ENCODE results near the gene ITPR3.

Gene ITPR3

DNA sequence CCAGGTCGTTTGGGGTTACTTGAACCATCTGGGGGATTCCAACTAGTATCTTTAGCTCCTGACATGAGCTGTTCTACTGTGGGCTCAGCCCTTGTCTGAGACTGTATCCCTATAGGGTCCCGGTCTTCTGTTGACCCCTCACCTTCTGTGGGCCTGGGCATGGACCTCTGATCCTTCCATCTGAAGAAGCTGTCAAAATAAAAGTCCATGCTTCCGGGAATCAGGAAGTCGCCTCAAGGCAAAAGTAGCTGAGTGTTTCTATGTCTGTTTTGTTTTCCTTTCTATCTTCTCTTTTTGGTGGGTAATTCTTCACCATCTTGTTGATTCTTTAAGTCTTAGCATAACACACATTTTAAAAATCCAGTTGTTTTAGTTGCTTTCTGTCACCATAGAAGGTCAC, 30.3 kb downstream of the ITPR3 start:
- Mint-ChIP-seq H3K9me3 (no peaks in the 10 kb centered on the region), H3K27me3 (no peaks in the 10 kb centered on the region), H3K4me3 (no peak overlapping the region), H3K27ac (no peak overlapping the region), H3K36me3 (peaks cover 22 to 40% of the 10 kb centered on the region in 2 donors), H3K4me1 (peaks cover 9 to 15% of the 10 kb centered on the region in 2 donors)
- DNase-seq = no peak
- ATAC-seq (replicated peaks) = no peak

DNA sequence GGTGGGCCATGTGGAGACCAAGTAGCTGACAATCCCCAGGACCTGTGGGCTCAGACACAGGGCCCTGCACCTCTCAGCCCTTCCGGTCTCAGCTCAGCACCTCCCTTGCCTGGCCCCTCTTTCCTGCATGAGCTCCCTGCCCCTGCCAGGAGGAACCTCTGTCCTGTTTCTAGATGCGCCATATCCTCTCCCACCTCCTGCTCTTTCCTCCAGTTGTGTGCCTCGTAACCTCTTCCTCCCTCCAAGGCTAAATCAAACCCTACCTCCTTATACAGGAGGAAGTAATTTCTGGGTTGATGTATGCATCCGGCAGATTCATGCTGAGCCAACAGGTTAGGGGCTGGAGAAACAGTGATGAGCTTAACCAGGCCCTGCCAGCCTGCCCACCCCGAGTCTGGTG, 30.9 kb downstream of the ITPR3 start:
- Mint-ChIP-seq H3K27ac (no peak overlapping the region), H3K4me1 (peaks cover 9 to 14% of the 10 kb centered on the region in 2 donors), H3K4me3 (no peak overlapping the region), H3K36me3 (peaks cover 22 to 38% of the 10 kb centered on the region in 2 donors), H3K27me3 (no peaks in the 10 kb centered on the region), H3K9me3 (no peaks in the 10 kb centered on the region)
- ATAC-seq (replicated peaks) (no peak), DNase-seq (no peak)

DNA sequence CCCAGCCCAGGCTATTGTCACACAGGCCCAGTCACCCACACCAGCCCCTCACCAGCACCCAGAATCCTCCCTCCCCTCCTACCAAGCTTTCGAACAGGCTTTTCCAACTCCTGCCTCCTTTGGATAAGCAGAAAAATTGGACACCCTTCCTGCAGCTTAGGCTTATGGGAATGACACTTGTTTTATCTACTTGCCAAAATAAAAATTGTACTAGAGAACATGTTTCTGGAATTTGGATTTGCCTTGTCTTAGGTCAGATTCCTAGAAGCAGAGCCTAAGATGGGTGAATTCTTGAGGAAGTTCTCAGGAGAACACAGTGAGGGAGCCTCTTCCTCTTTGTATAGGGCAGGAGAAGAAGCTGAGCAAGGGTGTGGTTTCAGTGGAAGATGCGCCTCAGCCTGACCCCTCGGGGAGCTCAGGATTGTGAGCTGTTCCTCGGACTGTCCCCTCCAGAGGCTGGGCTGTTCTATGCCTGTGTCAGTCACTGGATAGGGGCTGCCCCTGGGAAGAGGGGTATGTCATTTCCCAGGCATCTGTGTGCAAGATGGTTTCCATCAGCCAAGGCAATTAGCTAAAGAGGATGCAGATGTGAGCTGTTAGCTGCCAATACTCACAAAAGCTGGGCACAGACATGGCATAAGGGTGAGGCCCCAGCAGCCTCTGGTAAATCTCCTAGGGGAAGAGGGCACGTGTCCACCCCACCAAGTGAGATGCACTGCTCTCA, 33.9 kb downstream of the ITPR3 start:
- Mint-ChIP-seq H3K4me3 (no peak overlapping the region), H3K27me3 (no peaks in the 10 kb centered on the region), H3K9me3 (no peaks in the 10 kb centered on the region), H3K27ac (peak overlapping the region; percentile 54), H3K4me1 (peaks cover 6 to 13% of the 10 kb centered on the region in 2 donors), H3K36me3 (peaks cover 20 to 41% of the 10 kb centered on the region in 2 donors)
- ATAC-seq (replicated peaks) = peak in 1 of 2 donors; percentile 57
- no peak for DNase-seq

DNA sequence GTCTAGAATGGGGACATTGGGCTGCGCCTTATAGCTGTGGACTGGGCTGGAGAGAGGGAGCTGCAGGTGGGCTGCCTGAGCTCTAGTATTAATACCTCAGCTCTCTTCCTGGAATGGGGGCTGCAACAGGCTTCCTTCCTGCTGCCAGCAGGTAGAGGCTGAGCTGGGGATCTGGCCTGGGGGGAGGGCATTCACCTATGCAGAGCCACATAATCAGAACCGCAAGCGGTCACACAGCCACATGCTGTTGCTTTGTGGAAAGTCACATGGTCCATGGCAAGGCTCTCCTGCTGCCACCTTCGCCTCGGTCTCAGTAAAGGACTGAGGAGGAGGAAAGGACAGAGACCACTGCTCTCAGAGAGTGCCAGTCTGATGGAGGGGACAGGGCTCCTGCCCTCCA, 35.7 kb downstream of the ITPR3 start:
- Mint-ChIP-seq H3K27ac (peak overlapping the region; percentile 9), H3K36me3 (peaks cover 26 to 45% of the 10 kb centered on the region in 2 donors), H3K9me3 (no peaks in the 10 kb centered on the region), H3K27me3 (no peaks in the 10 kb centered on the region), H3K4me1 (peaks cover 4 to 8% of the 10 kb centered on the region in 2 donors), H3K4me3 (no peak overlapping the region)
- DNase-seq (no peak), ATAC-seq (replicated peaks) (no peak)

DNA sequence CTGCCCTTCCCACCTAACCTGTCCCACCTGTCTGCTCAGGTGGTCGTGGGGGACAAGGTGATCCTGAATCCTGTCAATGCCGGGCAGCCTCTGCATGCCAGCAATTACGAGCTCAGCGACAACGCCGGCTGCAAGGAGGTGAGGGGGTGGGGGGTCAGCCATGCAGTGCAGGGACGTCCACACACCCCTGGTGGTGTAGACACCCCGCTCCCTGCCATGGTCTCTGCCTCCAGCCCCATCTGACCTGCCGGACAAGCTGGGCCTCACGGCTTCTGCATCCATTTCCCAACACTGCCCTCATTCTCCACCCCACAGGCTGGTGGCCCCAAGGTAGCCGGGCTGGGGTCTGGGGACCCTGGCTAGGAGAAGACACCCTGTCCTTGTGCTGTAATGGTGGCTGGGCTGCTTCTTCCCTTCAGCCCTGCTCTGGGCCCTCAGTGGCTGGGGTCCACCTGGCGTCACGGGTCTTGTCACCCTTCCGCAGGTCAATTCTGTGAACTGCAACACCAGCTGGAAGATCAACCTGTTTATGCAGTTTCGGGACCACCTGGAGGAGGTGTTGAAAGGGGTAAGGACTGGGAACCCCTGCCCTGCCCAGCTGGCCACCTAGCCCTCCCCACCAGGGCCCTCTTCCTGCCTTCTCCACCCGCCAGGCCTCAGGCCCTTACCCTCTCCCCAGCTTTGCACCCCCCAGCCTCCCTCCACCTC, 38.0 kb downstream of the ITPR3 start:
- Mint-ChIP-seq H3K4me1 (peaks cover 2 to 4% of the 10 kb centered on the region in 2 donors), H3K4me3 (no peak overlapping the region), H3K9me3 (no peaks in the 10 kb centered on the region), H3K27me3 (no peaks in the 10 kb centered on the region), H3K36me3 (peaks cover 35 to 60% of the 10 kb centered on the region in 2 donors), H3K27ac (no peak overlapping the region)
- ATAC-seq (replicated peaks) = no peak
- DNase-seq = no peak

DNA sequence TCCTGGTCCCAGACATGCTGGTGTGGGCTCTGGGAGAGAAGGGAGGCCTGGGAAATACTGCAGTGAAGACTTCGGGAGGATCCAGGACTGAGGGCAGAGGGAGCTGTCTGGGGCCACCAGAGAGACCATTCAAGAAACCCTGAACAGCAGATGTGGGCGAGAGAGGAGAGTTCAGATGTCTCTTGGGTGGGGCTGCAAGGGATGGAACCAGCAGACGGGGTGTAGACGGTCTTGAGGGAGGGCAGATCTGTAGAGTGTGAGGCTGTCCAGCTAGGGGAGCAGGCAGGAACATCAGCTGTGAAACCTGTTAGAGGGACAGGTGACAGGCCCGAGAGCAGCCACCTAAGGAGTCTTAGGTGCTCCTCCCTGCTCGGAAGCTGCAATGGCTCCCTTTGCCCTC, 38.9 kb downstream of the ITPR3 start:
- Mint-ChIP-seq H3K27me3 (no peaks in the 10 kb centered on the region), H3K4me3 (no peak overlapping the region), H3K4me1 (peaks cover under 1 to 4% of the 10 kb centered on the region in 2 donors), H3K36me3 (peaks cover 41 to 63% of the 10 kb centered on the region in 2 donors), H3K9me3 (no peaks in the 10 kb centered on the region), H3K27ac (no peak overlapping the region)
- DNase-seq (no peak), ATAC-seq (replicated peaks) (no peak)

DNA sequence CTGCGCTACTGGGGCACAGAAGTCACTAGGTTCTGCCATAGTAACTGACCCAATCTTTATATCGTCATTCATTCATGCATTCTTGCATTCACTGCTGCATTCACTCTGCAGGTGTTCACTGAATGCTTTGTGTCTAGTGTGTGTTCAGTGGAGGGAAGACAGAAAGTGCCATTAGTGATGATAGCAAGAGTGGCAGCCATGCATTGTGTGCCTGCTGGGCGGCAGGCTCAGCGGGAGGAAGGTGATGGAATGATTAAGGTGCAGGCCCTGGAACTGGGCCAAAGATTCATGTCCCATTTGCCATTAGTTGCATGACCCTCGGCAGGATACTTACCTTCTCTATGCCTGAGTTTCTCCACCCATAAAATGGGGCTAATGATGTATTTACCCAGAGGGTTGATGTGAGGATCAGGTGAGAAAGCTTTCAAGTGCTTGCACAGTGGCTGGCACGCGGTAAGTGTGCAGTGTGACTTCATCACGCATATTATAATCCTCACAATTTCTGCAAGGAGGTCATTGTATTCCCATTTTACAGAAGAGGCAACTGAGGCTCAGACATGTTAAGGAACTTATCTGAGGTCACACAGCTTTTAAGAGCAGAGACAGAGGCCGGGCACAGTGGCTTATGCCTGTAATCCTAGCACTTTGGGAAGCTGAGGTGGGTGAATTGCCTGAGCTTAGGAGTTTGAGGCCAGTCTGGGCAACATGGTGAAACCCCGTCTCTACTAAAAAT, 40.1 kb downstream of the ITPR3 start:
- ATAC-seq (replicated peaks) (no peak), DNase-seq (no peak)
- H3K27ac Mint-ChIP-seq = no peak overlapping the region
- H3K4me3 Mint-ChIP-seq = no peak overlapping the region
- H3K9me3 Mint-ChIP-seq = no peaks in the 10 kb centered on the region
- peaks cover 51 to 69% of the 10 kb centered on the region in 2 donors for H3K36me3 Mint-ChIP-seq
- no peaks in the 10 kb centered on the region for H3K27me3 Mint-ChIP-seq
- H3K4me1 Mint-ChIP-seq = peaks cover 0 to 4% of the 10 kb centered on the region in 2 donors

DNA sequence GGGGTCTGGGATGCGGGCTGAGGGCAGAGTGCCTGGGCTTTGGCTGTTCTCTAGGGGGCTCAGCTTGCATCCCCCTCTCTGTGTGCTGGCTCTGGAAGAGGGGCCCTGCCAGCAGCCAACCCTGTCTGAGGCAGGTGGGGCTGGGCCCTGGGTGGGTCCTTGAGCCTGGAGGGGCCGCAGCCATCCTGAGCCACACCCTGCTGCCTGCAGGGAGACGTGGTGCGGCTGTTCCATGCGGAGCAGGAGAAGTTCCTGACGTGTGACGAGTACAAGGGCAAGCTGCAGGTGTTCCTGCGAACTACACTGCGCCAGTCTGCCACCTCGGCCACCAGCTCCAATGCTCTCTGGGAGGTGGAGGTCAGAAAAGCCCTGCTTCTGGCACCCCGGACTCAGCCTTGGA, 41.2 kb downstream of the ITPR3 start:
- peaks cover 0 to 4% of the 10 kb centered on the region in 2 donors for H3K4me1 Mint-ChIP-seq
- no peaks in the 10 kb centered on the region for H3K9me3 Mint-ChIP-seq
- ATAC-seq (replicated peaks) (no peak), DNase-seq (no peak)
- H3K27ac Mint-ChIP-seq = no peak overlapping the region
- no peaks in the 10 kb centered on the region for H3K27me3 Mint-ChIP-seq
- H3K36me3 Mint-ChIP-seq = peaks cover 55 to 73% of the 10 kb centered on the region in 2 donors
- no peak overlapping the region for H3K4me3 Mint-ChIP-seq

DNA sequence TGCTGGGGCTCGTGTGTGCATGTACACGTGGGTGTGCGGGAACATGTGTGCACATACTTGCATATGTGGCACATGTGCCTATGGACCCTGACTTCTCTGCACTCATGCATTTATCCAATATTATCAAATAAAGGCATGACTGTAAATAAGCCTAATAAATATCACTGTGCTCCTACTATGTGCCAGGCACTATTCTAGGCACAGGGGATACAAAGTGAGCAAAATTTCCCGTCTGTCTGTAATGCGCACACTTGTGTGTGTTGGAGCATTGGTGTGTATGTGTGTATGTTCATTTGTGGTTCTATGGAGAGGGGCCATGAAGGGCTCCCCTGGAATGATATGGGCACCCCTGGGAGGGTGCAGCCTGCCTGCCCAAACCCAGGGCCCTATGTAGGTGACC, 41.9 kb downstream of the ITPR3 start:
- no peaks in the 10 kb centered on the region for H3K27me3 Mint-ChIP-seq
- no peak for ATAC-seq (replicated peaks)
- no peak overlapping the region for H3K27ac Mint-ChIP-seq
- no peak overlapping the region for H3K4me3 Mint-ChIP-seq
- peaks cover 0 to 4% of the 10 kb centered on the region in 2 donors for H3K4me1 Mint-ChIP-seq
- H3K36me3 Mint-ChIP-seq = peaks cover 51 to 69% of the 10 kb centered on the region in 2 donors
- DNase-seq = no peak
- no peaks in the 10 kb centered on the region for H3K9me3 Mint-ChIP-seq

DNA sequence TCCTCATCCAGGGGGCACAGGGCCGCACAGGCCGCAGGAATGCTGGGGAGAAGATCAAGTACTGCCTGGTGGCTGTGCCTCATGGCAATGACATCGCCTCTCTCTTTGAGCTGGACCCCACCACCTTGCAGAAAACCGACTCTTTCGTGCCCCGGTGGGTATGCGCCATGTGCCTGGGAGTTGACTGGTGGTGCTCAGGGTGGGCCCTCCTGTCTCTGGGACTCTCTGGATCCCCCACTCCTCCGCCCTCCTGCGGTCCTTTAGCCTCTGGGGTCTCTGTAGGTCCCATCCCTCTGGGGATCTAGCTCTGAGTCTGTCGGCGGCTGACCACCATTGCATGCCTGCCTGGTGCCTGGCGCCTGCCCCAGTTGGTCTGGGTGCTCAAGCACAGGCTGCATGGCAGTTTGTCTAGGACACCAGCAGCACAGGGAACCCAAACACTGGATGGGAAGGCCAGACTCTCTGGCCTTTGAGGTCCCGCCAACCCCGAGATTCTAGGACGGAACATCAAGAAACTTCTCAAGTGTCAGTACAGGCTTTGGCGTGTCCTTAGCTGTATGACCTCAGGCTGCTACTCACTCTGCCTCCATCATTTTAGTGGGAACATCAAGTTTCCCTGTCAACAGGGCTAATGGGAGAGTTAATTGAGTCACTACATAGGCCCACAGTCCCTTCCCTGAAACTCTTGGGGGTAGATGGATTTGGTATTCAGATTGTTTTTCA, 42.8 kb downstream of the ITPR3 start:
- H3K4me1 Mint-ChIP-seq = peaks cover 4% of the 10 kb centered on the region in 2 donors
- peaks cover 57 to 71% of the 10 kb centered on the region in 2 donors for H3K36me3 Mint-ChIP-seq
- ATAC-seq (replicated peaks) (no peak), DNase-seq (no peak)
- no peaks in the 10 kb centered on the region for H3K9me3 Mint-ChIP-seq
- no peak overlapping the region for H3K4me3 Mint-ChIP-seq
- H3K27ac Mint-ChIP-seq = no peak overlapping the region
- H3K27me3 Mint-ChIP-seq = no peaks in the 10 kb centered on the region

DNA sequence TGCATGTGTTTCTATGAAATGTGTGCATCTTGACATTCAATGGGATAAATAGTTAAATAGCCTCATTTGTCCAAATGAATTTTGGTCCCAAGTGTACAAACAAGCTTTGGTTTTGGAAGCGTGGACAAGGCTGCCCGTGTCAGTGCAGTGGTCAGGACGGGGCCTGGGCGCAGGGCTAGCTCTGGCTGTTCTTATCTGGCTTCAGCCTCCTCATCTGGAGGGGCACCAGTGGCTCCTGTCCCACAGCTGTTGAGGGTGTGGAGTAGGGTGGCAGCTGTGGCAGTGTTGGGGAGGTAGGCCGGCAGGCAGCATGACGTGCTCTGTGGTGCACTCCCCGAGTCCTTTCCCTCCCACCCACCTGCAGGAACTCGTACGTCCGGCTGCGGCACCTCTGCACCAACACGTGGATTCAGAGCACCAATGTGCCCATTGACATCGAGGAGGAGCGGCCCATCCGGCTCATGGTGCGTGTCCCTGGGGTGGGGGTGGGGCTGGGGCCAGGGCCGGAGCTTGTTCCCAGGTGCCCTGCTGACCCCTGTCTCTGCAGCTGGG, 43.5 kb downstream of the ITPR3 start:
- Mint-ChIP-seq H3K27me3 (no peaks in the 10 kb centered on the region), H3K4me3 (no peak overlapping the region), H3K4me1 (peaks cover 4% of the 10 kb centered on the region in 2 donors), H3K9me3 (no peaks in the 10 kb centered on the region), H3K27ac (no peak overlapping the region), H3K36me3 (peaks cover 58 to 71% of the 10 kb centered on the region in 2 donors)
- ATAC-seq (replicated peaks) (no peak), DNase-seq (no peak)

DNA sequence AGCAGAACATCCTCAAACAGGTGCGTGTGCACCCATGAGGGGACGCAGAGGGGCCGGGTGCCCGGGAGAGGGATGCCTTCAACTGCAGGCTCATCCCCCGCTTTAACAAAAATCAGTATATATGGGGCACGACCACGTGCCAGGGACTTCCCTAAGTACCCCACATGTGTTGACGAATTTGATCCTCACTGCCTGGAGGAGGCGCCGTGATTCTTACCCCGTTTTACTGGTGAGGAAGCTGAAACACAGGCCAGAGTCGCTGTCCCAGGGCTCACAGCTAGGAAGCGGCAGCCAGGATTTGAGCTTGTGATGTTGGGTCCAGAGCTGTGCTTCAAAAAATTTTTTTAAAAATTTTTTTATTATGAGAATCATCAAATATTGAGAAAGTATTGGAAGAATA, 44.8 kb downstream of the ITPR3 start:
- Mint-ChIP-seq H3K4me1 (peaks cover 0 to 4% of the 10 kb centered on the region in 2 donors), H3K4me3 (no peak overlapping the region), H3K36me3 (peaks cover 59 to 70% of the 10 kb centered on the region in 2 donors), H3K27me3 (no peaks in the 10 kb centered on the region), H3K27ac (no peak overlapping the region), H3K9me3 (no peaks in the 10 kb centered on the region)
- no peak for DNase-seq
- no peak for ATAC-seq (replicated peaks)

DNA sequence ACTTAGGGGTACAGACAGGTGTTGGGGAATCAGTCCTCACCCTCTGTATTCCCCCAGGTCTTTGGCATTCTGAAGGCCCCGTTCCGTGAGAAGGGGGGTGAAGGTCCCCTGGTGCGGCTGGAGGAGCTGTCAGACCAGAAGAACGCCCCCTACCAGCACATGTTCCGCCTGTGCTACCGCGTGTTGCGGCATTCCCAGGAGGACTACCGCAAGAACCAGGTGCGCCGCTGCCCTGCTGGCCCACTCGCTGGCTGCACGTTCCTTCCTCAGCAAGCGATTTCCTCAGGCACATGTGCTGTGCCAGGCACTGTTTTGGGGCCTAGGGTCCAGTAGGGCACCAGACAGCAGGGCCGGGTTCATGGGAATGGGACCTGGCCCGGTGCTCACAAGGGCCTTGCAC, 46.0 kb downstream of the ITPR3 start:
- no peaks in the 10 kb centered on the region for H3K9me3 Mint-ChIP-seq
- ATAC-seq (replicated peaks) = no peak
- H3K4me3 Mint-ChIP-seq = no peak overlapping the region
- peaks cover 64 to 76% of the 10 kb centered on the region in 2 donors for H3K36me3 Mint-ChIP-seq
- H3K4me1 Mint-ChIP-seq = peaks cover 0 to 8% of the 10 kb centered on the region in 2 donors
- no peak overlapping the region for H3K27ac Mint-ChIP-seq
- no peak for DNase-seq
- H3K27me3 Mint-ChIP-seq = no peaks in the 10 kb centered on the region

DNA sequence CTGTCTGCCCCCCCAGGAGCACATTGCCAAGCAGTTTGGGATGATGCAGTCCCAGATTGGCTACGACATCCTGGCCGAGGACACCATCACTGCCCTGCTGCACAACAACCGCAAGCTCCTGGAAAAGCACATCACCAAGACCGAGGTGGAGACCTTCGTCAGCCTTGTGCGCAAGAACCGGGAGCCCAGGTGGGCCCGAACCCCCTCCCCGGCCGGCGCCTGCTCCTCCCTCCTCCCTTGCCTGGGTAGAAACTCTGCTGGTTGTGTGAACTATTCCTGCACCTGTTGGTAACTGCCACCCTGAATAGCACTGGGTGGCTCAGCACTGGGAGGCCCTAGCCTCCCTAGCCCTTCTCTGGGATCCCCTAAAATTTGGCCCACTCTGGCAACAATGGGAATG, 46.7 kb downstream of the ITPR3 start:
- Mint-ChIP-seq H3K4me3 (peak overlapping the region in 1 of 2 donors; percentile 27), H3K27ac (no peak overlapping the region), H3K27me3 (no peaks in the 10 kb centered on the region), H3K4me1 (peaks cover 0 to 8% of the 10 kb centered on the region in 2 donors), H3K36me3 (peaks cover 64 to 76% of the 10 kb centered on the region in 2 donors), H3K9me3 (no peaks in the 10 kb centered on the region)
- ATAC-seq (replicated peaks) (no peak), DNase-seq (no peak)

All from stimulated activated naive B cell treated with anti-CD40 and anti-IgM and Interleukin-4, amounts not matched to agents 10 μg/mL and 1 μg/mL and 100 μg/mL, for 72 hours (primary cell).